HFF-Myc (cell line): ENCODE data around the gene HAT1.

Source experiments
- DNase-seq: peaks from one replicate; pipeline ENCODE4 v3.0.0-alpha.2; 2011; ENCODE audit warnings: low read depth; ENCODE audit errors: extremely low read depth
- H3K4me3 ChIP-seq: replicated peaks from 2 replicates; pipeline ENCODE4 v1.5.1; 2011; ENCODE audit warnings: low read depth, mild to moderate bottlenecking, control low read depth, low read length
- CTCF ChIP-seq: IDR thresholded peaks from 2 replicates; pipeline ENCODE4 v1.5.1; 2012; ENCODE audit warnings: mild to moderate bottlenecking, low read depth, low read length, control low read depth; ENCODE audit errors: missing control alignments

Gene HAT1, protein sequence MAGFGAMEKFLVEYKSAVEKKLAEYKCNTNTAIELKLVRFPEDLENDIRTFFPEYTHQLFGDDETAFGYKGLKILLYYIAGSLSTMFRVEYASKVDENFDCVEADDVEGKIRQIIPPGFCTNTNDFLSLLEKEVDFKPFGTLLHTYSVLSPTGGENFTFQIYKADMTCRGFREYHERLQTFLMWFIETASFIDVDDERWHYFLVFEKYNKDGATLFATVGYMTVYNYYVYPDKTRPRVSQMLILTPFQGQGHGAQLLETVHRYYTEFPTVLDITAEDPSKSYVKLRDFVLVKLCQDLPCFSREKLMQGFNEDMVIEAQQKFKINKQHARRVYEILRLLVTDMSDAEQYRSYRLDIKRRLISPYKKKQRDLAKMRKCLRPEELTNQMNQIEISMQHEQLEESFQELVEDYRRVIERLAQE

DNA sequence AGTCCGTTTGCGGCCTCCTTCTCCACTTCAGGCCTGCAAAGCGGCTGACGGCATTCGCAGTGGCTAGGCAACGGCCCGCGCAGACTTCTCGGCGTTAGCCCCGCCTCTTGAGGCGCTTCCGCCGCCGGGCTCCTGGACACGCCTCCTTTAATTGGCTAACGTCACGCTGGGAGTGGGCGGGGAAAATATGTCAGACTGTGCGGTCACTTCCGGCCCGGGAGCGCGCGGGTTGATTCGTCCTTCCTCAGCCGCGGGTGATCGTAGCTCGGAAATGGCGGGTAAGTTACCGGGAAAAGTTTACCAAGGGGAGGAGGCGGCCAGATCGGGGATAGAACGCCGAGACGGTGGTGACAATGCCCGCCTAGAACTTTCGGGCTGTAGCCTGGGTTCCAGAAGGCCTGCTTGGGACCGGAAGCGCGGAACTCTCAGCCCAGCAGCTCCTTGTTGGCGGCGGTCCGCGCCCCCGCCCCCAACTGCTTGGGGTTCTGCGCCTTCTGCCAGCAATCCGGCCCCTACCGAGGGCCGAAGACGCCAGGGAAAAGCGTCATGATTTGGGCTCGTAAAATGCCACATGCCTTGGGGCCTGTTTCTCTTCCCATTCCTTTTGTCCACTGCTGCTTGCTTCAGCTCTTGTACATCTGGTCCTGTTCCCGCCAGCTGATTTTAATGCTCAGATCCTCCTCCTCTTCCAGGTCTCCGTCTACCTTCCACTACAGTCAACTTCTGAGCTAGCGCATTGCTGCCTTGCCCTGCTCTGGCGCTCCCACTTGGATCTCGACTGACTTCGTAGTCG lies at the start of gene HAT1:
HAT1 (plus strand) TSS at position 232 of the 793 bp plus-strand sequence; CDS start at position 272, 40 bp downstream.
- H3K4me3 ChIP-seq: peak within 1 kb of the TSS; percentile 82
- TF ChIP-seq CTCF: no peak
- peak; percentile 94 for DNase-seq

DNA sequence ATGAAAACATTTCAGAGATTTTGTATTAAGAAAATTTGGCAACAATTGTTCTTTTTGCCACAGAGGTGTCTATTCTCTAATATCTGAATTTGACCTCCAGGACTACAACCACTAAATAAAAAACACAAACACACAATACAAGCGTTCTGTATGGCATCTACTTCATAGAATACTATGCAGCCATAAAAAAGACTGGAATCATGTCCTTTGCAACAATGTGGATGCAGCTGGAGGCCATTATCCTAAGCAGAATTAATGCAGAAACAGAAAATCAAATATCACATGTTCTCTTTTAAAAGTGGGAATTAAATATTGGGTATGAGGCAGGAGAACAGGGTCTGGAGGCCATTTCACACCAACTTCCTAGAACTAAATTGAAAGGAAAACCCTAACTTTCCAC lies 47.7 kb upstream of the HAT1 start:
- TF ChIP-seq CTCF: no peak
- no peak for DNase-seq

DNA sequence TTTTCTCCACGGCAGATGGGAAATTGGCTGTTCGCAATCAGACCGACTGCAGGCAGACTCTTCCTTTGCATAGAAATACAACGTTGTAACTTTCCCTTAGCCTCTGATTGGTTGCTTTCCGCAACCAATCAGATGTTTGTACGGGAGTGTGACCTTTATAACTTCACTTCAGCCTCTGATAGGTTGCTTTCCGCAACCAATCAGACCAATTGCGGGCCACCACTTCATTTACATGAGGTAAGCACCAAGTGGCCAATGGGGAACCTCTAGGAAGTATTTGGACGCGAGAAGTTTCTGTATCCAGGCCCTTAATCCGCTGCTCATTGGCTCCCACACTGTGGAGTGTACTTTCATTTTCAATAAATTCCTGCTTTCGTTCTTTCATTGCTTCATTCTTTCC lies 47.3 kb upstream of the HAT1 start:
- no peak overlapping the region for H3K4me3 ChIP-seq
- no peak for DNase-seq
- no peak for TF ChIP-seq CTCF

More for the DNA sequence above, 47.7 kb upstream of the HAT1 start:
- H3K4me3 ChIP-seq: no peak overlapping the region

DNA sequence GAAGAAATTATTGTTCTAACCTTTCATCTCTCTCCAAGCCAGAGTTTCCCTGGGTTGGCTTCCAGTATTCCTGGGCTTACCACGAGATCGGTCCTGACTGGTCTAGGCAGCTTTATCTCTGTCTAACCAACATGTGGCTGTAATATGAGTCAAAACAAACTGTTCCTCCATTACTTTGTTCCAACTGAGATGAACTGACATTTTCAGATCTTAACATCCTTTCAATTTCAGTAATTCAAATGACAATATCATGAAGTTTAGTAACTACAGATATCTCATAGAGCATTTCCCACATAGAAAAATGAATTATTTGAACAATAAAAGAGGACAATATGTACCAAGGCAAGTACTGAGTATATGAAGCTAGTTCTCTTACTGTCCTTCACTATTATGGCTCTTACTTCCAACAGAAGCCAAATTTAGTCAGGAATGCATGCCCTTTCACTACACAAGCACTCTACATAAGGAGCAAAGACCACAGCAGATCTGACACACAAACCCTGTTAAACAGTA lies 43.7 kb upstream of the HAT1 start:
- peak; percentile 51 for DNase-seq
- TF ChIP-seq CTCF: no peak
- no peak overlapping the region for H3K4me3 ChIP-seq

- no peak overlapping the region for H3K4me3 ChIP-seq
- DNase-seq: no peak
- no peak for TF ChIP-seq CTCF
Measured at GRCh38 chr2:171879865-171880264, 42.4 kb upstream of the HAT1 start.

DNA sequence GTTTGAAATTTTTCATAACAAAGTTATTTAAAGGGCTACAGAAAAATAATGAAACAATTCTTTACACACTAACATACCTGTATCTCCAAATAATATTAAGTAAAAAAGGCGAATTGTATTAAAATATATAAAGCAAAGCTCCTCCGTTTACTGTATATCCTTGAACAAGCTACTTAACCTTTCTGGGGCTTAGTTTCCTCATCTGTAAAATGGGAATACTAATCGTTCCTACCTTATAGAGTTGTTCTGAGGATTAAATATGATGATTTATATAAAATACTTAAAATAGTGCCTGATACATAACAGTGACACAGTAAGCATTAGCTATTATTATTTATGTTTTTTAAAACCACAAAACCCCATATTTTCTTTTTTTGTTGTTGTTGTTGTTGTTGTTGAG lies 41.5 kb upstream of the HAT1 start:
- no peak overlapping the region for H3K4me3 ChIP-seq
- no peak for DNase-seq
- no peak for TF ChIP-seq CTCF
